Mucosa of descending colon (tissue), 3 donors: ENCODE data around the gene BCORL1. TPM values are rescaled to one million over a fixed set of nuclear protein-coding genes. Genes with fewer than 3 reads are reported as not detected.

ENCODE experiments used
- ATAC-seq: fragments of 200-7000 bp; cut with Tn5 transposase; one replicate; pipeline ENCODE4 v1.9.1; 2020; ENCODE audit warnings: mild to moderate bottlenecking, moderate library complexity
- DNase-seq, 3 donors: peaks; one replicate each; pipeline ENCODE4 v3.0.0-alpha.2; 2020
- H3K36me3 ChIP-seq: fragments of 200-600 bp; one replicate; pipeline ENCODE4 v1.8.0; 2021; ENCODE audit warnings: low read depth, mild to moderate bottlenecking
- H3K4me1 ChIP-seq: fragments of 200-600 bp; one replicate; pipeline ENCODE4 v1.8.0; 2021; ENCODE audit warnings: low read depth, mild to moderate bottlenecking
- H3K4me3 ChIP-seq: fragments of 200-600 bp; one replicate; pipeline ENCODE4 v1.8.0; 2021; ENCODE audit warnings: mild to moderate bottlenecking
- H3K9me3 ChIP-seq: fragments of 200-600 bp; one replicate; pipeline ENCODE4 v1.8.0; 2021; ENCODE audit warnings: mild to moderate bottlenecking
- intact Hi-C, 2 donors: fragments of 100-400 bp; cut with DNase I in 1 of 2; cut with micrococcal nuclease in 1 of 2; formaldehyde crosslinking; loops; one replicate each; pipeline versions ENCODE4 v1.11.0 to v1.11.1; 2022; cut with DNase I, micrococcal nuclease
- total RNA-seq, 3 donors: library from RNA; stranded (reverse); fragmentation: NEBNext Ultra II Directional in 2 of 3; extraction: Animal tissue kit (Norgen Biotek cat#: 25700) in 2 of 3; gene quantifications; one replicate each; pipeline versions ENCODE4 v1.2.1 to v1.2.4, GENCODE V29; 2021 to 2023
- TF ChIP-seq, protein P1 (sequence below): fragments of 200-600 bp; IDR thresholded peaks from one replicate; pipeline ENCODE4 v1.8.0; 2022; ENCODE audit warnings: antibody characterized with exemption, mild to moderate bottlenecking
- donor health status: DM: no; HTN: no; CAD: no; lungs with moderate emphysema.
- donor health status: DM: no; HTN: no; CAD: no.
- donor health status: DM: no; HTN: yes; CAD: no.

The BCORL1 gene
- total RNA-seq, 3 donors from 2014 or later: 7.3 to 24.2 (median 10.0) TPM

DNA sequence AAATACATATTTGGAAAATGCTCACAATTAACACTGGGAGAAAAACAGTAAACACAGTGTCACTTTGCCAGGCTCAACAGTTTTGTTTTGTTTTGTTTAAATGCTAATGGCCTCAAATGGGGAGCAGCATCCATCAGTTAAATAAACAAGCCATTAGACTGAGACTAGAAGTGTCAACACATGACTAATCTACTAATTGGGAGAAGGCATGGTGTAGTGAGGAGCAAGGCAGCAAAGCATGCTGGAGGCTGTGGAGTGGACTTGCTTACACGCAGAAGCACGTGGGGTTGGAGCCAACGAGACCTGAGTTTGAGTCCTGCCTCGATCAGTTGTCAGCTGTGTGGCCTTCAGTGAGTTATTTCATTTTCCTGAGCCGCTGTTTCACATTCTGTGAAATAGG is 47.5 kb upstream of the BCORL1 start:
- Histone ChIP-seq H3K9me3 (no peaks in the 10 kb centered on the region), H3K4me1 (no peaks in the 10 kb centered on the region), H3K4me3 (no peak overlapping the region), H3K36me3 (no peaks in the 10 kb centered on the region)
- ATAC-seq: no peak
- TF ChIP-seq, protein P1, sequence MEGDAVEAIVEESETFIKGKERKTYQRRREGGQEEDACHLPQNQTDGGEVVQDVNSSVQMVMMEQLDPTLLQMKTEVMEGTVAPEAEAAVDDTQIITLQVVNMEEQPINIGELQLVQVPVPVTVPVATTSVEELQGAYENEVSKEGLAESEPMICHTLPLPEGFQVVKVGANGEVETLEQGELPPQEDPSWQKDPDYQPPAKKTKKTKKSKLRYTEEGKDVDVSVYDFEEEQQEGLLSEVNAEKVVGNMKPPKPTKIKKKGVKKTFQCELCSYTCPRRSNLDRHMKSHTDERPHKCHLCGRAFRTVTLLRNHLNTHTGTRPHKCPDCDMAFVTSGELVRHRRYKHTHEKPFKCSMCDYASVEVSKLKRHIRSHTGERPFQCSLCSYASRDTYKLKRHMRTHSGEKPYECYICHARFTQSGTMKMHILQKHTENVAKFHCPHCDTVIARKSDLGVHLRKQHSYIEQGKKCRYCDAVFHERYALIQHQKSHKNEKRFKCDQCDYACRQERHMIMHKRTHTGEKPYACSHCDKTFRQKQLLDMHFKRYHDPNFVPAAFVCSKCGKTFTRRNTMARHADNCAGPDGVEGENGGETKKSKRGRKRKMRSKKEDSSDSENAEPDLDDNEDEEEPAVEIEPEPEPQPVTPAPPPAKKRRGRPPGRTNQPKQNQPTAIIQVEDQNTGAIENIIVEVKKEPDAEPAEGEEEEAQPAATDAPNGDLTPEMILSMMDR: no peak
- intact Hi-C loops: no loop called here
- DNase-seq: no peak

DNA sequence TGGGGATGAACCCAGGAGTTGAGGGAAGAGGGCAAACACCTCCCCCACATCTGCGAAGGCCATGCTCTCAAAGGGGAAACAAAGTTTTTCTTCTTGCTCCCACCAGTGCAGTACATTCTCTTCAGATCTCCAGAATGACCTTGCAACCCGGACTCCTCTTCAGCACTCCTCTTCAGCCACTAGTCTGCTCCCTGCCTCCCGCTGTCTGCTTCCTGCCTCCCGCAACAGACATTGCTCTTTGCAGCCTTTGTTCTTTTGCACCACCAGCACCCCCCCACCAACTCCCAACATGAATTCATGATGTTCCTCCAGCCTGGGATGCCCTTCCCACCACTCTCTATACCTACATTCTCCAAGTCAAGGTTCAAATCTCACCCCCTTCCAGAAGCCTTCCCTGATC is 44.4 kb upstream of the BCORL1 start:
- ATAC-seq: no peak
- no peak overlapping the region for H3K4me3 ChIP-seq
- no peaks in the 10 kb centered on the region for H3K4me1 ChIP-seq
- H3K9me3 ChIP-seq: no peaks in the 10 kb centered on the region
- no peak for DNase-seq
- TF ChIP-seq, protein P1: no peak
- intact Hi-C loops: no loop called here
- no peaks in the 10 kb centered on the region for H3K36me3 ChIP-seq

DNA sequence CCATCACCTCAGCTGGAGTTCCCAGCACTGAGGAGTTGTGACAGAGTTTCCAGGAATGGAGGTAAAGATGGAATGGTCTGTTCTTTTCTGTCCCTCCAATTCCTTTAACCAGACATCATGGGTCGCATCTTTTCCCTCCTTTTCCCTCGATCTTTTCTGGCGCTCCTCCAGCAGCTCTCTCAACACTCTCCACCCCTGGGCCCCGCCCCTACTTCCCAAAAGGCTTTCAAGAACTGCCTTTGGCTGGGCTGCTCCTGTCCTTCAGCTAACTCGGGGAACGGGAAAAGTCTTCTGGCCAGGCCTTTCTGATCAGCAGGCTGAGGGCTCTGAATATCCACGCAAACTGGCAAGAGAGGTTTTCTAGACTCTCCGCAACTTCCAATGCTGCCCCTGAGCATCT is 42.4 kb upstream of the BCORL1 start:
- Histone ChIP-seq H3K9me3 (no peaks in the 10 kb centered on the region), H3K36me3 (no peaks in the 10 kb centered on the region), H3K4me3 (no peak overlapping the region), H3K4me1 (no peaks in the 10 kb centered on the region)
- TF ChIP-seq, protein P1: no peak
- intact Hi-C loops: no loop called here
- DNase-seq: no peak
- ATAC-seq: no peak

DNA sequence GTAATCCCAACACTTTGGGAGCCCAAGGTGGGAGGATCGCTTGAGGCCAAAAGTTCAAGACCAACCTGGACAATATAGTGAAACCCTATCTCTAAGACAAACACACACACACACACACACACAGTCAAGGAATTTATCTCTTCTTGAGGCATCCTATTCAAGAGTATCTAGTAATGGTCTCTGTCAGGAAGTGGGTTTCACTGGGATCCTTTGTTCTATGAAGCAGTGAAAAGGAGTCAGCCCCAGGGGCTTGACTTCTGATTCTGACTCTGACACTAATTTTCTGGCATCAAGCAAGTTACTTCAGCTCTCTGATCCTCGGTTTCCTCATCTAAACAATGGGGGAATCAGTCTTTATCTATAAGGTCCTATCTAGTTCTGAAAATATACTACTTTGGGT is 41.7 kb upstream of the BCORL1 start:
- DNase-seq: no peak
- TF ChIP-seq, protein P1: no peak
- Histone ChIP-seq H3K4me3 (no peak overlapping the region), H3K4me1 (no peaks in the 10 kb centered on the region), H3K9me3 (no peaks in the 10 kb centered on the region), H3K36me3 (no peaks in the 10 kb centered on the region)
- intact Hi-C loops: no loop called here
- ATAC-seq: no peak

DNA sequence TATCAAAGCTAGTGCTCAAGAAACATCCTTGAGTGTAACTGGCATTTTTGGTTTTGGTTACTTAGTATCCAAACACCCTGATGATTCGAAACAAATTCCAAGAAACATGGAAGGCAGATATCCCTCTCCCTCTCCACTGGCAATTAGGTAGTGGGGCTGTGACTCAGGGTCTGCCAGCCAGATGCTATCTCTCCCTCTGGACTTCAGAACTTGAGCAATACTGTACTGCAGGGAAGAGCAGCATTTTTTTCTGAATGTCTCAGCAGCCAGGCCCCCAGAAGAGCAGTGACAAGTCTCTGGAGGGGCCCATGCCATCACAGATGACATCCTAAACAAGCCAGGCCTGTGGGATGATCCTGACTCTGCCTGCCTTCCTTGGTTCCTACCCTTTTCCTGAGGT is 37.3 kb upstream of the BCORL1 start:
- ATAC-seq (no peak), DNase-seq (no peak)
- TF ChIP-seq, protein P1: no peak
- H3K9me3 ChIP-seq: no peaks in the 10 kb centered on the region
- intact Hi-C loops: no loop called here
- no peaks in the 10 kb centered on the region for H3K4me1 ChIP-seq
- no peaks in the 10 kb centered on the region for H3K36me3 ChIP-seq
- no peak overlapping the region for H3K4me3 ChIP-seq

DNA sequence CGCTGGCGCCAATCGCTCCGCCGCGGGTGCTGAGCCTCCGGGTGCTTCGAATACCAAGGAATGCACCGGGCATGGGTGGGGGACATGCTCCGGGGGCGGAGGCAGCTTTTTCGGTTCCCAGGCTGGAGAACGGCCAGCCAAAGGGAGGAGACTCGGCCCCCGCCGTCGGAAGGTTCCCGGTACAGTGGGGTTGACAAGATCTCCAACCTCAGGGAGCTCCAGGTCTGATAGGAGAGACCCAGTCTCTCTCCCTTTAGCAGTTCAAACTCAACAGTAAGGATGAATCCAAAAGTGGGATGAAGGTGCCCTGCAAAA is 29.1 kb upstream of the BCORL1 start:
- TF ChIP-seq, protein P1: no peak
- intact Hi-C loops: no loop called here
- ATAC-seq: no peak
- H3K4me3 ChIP-seq: no peak overlapping the region
- H3K36me3 ChIP-seq: no peaks in the 10 kb centered on the region
- no peak for DNase-seq
- H3K9me3 ChIP-seq: no peaks in the 10 kb centered on the region
- no peaks in the 10 kb centered on the region for H3K4me1 ChIP-seq
